ENCODE data around the gene FRMD4A.

GRCh38 chr10:13690281-13690825 lies 640.4 kb downstream of the FRMD4A start:
- no peak for TF ChIP-seq POLR2A (IDR thresholded peaks at IDR 0.05; ENCODE audit: low read depth, low read length)
- no peak for TF ChIP-seq TAF1 (IDR thresholded peaks at IDR 0.05; ENCODE audit: low read depth, low read length)
- TF ChIP-seq POLR2AphosphoS5 (IDR thresholded peaks at IDR 0.05; ENCODE audit: low read depth, low read length), result no peak
- no peak for TF ChIP-seq SPI1 (IDR thresholded peaks at IDR 0.05; ENCODE audit: low read depth, low read length)
- no peak for TF ChIP-seq POU2F2 (IDR thresholded peaks at IDR 0.05; ENCODE audit: low read depth, low read length)
